Parathyroid adenoma (tissue), 2 donors: ENCODE measurements around the gene RASSF4.

Experiments used
- H2AFZ ChIP-seq: fragments of 300-600 bp; sonication (generic); one replicate; pipeline ENCODE4 v1.7.0; 2017; ENCODE audit warnings: antibody characterized with exemption, mild to moderate bottlenecking
- H3K27ac ChIP-seq: fragments of 300-600 bp; sonication (generic); one replicate; pipeline ENCODE4 v1.7.0; 2017
- H3K27me3 ChIP-seq: fragments of 300-600 bp; sonication (generic); one replicate; pipeline ENCODE4 v1.7.0; 2017; ENCODE audit warnings: low read length; ENCODE audit not compliant: control insufficient read depth, insufficient read depth
- H3K36me3 ChIP-seq: fragments of 300-600 bp; sonication (generic); one replicate; pipeline ENCODE4 v1.7.0; 2017; ENCODE audit warnings: low read length; ENCODE audit not compliant: control insufficient read depth, insufficient read depth
- H3K4me1 ChIP-seq: fragments of 300-600 bp; sonication (generic); one replicate; pipeline ENCODE4 v1.7.0; 2017; ENCODE audit warnings: control low read depth
- H3K4me2 ChIP-seq: fragments of 300-600 bp; sonication (generic); one replicate; pipeline ENCODE4 v1.7.0; 2017; ENCODE audit warnings: low read length
- H3K4me3 ChIP-seq: fragments of 300-600 bp; sonication (generic); one replicate; pipeline ENCODE4 v1.7.0; 2017; ENCODE audit warnings: low read depth, low read length
- H3K79me2 ChIP-seq: fragments of 300-600 bp; sonication (generic); one replicate; pipeline ENCODE4 v1.7.0; 2017; ENCODE audit warnings: control low read depth
- H3K9ac ChIP-seq: fragments of 300-600 bp; sonication (generic); one replicate; pipeline ENCODE4 v1.7.0; 2017; ENCODE audit warnings: mild to moderate bottlenecking
- H3K9me3 ChIP-seq: fragments of 300-600 bp; sonication (generic); one replicate; pipeline ENCODE4 v1.7.0; 2017; ENCODE audit warnings: low read length; ENCODE audit not compliant: control insufficient read depth
- TF ChIP-seq, protein P1 (sequence below): fragments of 300-600 bp; sonication (generic); IDR thresholded peaks from one replicate; pipeline ENCODE4 v1.7.0; 2017; ENCODE audit warnings: antibody characterized with exemption, mild to moderate bottlenecking
- donor health status: primary hyperparathyroidism.

RASSF4 gene

GRCh38 chr10:44975431-44976331 is 16.1 kb downstream of the RASSF4 start:
- H2AFZ ChIP-seq, result no peak overlapping the region
- no peaks in the 10 kb centered on the region for H3K36me3 ChIP-seq
- no peaks in the 10 kb centered on the region for H3K9me3 ChIP-seq
- H3K27ac ChIP-seq, result no peak overlapping the region
- no peak overlapping the region for H3K4me3 ChIP-seq
- H3K9ac ChIP-seq, result no peak overlapping the region
- H3K27me3 ChIP-seq, result no peaks in the 10 kb centered on the region
- peak overlapping the region; percentile 7 for H3K4me2 ChIP-seq
- peaks cover 7% of the 10 kb centered on the region for H3K4me1 ChIP-seq
- TF ChIP-seq, protein P1, sequence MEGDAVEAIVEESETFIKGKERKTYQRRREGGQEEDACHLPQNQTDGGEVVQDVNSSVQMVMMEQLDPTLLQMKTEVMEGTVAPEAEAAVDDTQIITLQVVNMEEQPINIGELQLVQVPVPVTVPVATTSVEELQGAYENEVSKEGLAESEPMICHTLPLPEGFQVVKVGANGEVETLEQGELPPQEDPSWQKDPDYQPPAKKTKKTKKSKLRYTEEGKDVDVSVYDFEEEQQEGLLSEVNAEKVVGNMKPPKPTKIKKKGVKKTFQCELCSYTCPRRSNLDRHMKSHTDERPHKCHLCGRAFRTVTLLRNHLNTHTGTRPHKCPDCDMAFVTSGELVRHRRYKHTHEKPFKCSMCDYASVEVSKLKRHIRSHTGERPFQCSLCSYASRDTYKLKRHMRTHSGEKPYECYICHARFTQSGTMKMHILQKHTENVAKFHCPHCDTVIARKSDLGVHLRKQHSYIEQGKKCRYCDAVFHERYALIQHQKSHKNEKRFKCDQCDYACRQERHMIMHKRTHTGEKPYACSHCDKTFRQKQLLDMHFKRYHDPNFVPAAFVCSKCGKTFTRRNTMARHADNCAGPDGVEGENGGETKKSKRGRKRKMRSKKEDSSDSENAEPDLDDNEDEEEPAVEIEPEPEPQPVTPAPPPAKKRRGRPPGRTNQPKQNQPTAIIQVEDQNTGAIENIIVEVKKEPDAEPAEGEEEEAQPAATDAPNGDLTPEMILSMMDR, result no peak
- H3K79me2 ChIP-seq, result peaks cover 5% of the 10 kb centered on the region

GRCh38 chr10:44976352-44977198 is 17.0 kb downstream of the RASSF4 start:
- Histone ChIP-seq H3K9me3 (no peaks in the 10 kb centered on the region), H3K4me1 (peaks cover 7% of the 10 kb centered on the region), H3K9ac (no peak overlapping the region), H2AFZ (no peak overlapping the region), H3K27ac (no peak overlapping the region), H3K27me3 (no peaks in the 10 kb centered on the region), H3K36me3 (no peaks in the 10 kb centered on the region), H3K4me2 (peak overlapping the region; percentile 7), H3K4me3 (no peak overlapping the region), H3K79me2 (peaks cover 5% of the 10 kb centered on the region)
- TF ChIP-seq, protein P1, result no peak

GRCh38 chr10:44977287-44978212 is 17.9 kb downstream of the RASSF4 start:
- Histone ChIP-seq H3K4me2 (peak overlapping the region; percentile 77), H3K36me3 (no peaks in the 10 kb centered on the region), H2AFZ (no peak overlapping the region), H3K9ac (no peak overlapping the region), H3K4me3 (peak overlapping the region; percentile 62), H3K9me3 (no peaks in the 10 kb centered on the region), H3K27ac (peak overlapping the region; percentile 53), H3K79me2 (peaks cover 5% of the 10 kb centered on the region), H3K27me3 (no peaks in the 10 kb centered on the region), H3K4me1 (peaks cover 7% of the 10 kb centered on the region)
- TF ChIP-seq, protein P1, result no peak

DNA sequence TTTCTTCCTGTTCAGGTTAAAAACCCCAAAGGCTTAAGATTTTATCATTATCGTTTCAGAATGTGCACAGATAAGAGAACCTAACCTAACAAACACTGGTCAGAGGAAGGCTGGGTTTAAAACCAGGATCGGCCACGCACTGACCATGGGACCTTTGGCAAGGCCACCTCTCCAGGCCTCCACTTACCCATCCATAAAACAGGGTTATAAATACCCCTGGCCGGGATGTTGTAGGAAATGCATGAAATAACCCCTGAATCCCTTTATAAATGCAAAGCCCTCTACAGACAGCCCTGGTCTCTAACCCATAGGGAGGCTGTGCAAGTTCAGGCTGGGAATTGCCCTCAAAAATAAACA is 18.6 kb downstream of the RASSF4 start:
- Histone ChIP-seq H3K4me1 (peaks cover 7% of the 10 kb centered on the region), H3K27ac (peak overlapping the region; percentile 53), H3K79me2 (peaks cover 5% of the 10 kb centered on the region), H3K27me3 (no peaks in the 10 kb centered on the region), H3K9ac (peak overlapping the region; percentile 54), H2AFZ (peak overlapping the region; percentile 63), H3K36me3 (no peaks in the 10 kb centered on the region), H3K9me3 (no peaks in the 10 kb centered on the region), H3K4me2 (peak overlapping the region; percentile 77), H3K4me3 (peak overlapping the region; percentile 62)
- TF ChIP-seq, protein P1, result no peak
